ENCODE results near the gene TRPM5.
"Not testable (repeated sequence)": the region's sequence is repeated elsewhere in the genome, so short reads cannot be mapped to it uniquely, and the experiment has no call there.

TRPM5 gene, protein sequence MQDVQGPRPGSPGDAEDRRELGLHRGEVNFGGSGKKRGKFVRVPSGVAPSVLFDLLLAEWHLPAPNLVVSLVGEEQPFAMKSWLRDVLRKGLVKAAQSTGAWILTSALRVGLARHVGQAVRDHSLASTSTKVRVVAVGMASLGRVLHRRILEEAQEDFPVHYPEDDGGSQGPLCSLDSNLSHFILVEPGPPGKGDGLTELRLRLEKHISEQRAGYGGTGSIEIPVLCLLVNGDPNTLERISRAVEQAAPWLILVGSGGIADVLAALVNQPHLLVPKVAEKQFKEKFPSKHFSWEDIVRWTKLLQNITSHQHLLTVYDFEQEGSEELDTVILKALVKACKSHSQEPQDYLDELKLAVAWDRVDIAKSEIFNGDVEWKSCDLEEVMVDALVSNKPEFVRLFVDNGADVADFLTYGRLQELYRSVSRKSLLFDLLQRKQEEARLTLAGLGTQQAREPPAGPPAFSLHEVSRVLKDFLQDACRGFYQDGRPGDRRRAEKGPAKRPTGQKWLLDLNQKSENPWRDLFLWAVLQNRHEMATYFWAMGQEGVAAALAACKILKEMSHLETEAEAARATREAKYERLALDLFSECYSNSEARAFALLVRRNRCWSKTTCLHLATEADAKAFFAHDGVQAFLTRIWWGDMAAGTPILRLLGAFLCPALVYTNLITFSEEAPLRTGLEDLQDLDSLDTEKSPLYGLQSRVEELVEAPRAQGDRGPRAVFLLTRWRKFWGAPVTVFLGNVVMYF (N-terminal part only)

DNA sequence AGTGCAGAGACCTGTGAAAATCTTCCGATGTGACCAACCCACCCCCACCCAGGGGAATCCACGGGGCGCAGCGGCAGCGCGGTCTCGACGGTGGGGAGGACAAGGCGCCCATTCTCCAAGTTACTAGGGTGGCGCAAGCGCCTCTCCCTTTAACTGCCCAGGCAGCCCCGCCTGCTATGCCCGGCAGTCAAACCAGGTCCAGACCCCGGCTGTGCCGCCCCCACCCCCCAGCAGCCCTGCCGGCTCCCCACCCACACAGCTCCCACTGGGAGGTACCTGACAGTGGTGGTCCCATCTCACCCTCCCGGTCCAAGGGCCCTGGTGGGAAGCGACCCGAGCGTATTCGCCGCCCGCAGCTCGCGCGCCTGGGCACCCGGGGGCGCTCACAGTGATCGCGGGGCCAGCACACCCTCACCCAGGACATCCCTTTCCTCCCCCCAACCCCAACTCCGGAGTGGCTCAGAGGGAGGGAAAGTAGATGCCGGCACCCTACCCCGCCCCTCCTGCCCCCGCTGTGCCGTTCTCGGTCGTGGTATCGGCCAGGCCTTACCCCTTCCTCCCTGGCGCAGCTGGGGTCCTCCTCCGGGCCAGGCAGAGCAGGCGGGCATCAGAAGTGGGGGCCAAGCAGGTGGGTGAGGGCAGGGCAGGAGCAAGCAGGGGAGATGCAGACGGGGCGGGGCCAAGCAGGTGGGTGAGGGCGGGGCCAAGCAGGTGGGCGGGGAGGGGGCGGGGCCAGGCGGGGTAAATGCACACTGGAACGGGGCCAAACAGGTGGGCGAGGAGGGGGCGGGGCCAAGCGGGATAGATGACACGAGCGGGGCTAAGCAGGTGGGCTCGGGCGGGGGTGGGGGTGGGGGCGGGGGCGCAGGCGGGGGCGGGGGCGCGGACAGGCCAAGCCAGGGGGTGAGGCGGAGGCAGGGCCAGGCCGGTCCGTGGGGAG is at the start of gene TRPM5:
TSS of gene TRPM5 (minus strand) at position 634 of the 940 bp plus-strand sequence. CDS start 21,478 bp downstream, outside the sequence.
- peak; percentile 83 for DNase-seq

DNA sequence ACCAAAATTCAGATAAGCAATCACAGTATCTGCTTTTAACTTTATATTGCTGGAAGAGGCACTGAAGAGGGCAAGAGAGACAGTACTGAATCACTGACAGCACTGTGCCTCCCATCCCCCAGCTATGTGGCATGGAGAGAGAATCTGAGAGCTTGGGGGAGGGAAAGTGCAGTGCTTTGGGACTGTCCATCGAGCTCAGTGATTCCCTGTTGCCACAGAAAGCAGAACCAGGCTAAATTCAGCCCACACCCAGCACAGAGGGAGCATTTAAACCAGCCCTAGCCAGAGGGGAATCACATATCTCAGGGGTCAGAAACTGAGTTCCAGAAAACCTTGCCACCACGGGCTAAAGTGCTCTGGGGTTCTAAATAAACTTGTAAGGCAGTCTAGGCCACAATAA is 44.8 kb upstream of the TRPM5 start:
- DNase-seq, result no peak

DNA sequence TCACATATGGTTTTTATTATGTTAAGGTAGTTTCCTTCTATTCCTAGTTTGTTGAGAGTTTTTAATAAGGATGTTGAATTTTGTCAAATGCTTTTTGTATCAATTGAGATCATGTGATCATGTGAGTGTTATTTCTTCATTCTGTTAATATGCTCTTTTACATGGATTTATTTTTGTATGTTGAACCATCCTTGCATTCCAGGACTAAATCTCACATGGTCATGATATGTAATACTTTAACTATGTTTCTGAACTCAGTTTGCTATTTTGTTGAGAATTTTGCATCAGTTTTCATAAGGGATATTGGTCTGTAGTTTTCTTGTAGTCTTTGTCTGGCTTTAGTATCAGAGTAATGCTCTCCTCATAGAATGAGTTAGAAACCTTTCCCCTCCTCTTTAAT is 43.7 kb upstream of the TRPM5 start:
- DNase-seq, result no peak

DNA sequence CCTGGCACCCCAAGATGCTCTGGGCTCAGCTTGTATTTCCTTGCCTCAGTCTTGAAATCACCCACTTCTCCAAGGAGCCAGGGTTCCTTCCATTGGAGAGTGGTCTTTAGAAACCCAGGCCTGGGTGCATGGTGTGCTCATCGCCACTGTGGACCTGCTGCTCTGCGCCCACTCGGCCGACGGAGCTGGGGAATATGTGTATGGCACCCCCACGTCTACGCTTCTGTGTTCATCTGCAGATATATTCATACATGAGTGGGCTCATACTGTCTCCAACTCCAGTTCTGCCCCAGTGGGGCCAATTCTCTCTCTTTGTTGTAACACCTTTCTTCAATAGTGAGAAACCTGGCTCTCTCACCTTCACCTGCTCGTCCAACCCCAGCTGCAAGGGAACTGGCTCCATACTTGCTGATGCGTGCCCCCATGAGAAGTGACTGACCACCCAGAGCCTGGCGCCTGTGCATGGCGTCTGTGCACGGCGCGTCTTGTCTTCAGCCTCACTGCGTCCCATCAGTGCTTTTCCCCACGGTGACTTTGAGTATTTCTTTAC is 40.3 kb upstream of the TRPM5 start:
- DNase-seq, result no peak

DNA sequence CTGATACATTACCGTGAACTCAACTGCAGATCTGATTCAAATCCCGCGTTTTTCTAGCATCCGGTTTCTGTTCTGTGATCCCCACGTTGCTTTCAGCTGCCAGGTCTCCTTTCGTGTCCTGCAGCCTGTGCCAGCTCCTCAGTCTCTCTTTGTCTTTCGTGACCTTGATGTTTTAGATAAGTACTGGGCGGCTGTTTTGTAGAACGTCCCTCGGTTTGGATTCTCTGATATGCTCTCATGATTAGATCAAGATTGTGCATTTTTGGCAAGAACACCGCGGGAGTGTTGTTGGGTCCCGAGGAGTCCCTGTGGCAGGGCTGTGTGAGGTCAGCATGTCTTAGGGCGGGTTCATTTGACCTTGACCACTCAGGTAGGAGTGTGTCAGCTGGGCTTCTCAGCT is 39.1 kb upstream of the TRPM5 start:
- DNase-seq, result no peak

DNA sequence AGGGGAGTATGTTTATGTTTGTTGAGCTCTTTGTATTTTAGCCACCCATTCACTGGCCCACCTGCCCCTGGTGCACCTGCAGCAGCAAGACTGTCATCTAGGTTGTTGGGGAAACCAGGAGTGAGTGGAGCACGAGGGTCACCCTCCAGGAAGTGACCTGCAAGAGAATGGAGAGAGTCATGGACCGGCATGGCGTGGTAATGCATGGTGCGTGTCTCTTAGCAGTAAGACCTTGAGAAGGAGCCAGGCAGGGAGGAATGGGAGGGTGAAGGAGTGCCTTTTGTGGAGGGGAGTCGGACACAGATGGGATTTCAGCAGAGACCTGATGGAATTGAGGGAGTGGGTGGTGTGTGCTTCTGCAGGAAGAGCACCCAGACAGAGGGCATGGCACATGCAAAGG is 38.4 kb upstream of the TRPM5 start:
- DNase-seq, result no peak

DNA sequence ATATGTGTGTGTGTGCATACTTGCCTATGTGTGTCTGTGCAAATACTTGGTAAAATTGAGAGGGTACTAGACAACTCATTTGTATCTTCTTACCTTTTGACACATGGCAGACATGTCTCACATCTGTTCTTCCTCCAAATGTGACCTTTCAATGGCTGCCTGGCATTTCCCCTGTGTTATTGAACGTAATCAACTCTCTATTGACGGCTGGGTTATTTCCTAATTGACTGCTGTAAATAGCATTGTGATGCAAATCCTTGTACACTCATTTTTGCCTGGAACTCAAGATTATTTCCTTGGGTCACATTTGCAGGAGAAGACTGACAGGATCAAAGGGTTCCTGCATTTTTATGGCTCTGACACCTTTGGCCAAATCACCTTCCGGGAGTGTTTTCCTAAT is 37.9 kb upstream of the TRPM5 start:
- no peak for DNase-seq

DNA sequence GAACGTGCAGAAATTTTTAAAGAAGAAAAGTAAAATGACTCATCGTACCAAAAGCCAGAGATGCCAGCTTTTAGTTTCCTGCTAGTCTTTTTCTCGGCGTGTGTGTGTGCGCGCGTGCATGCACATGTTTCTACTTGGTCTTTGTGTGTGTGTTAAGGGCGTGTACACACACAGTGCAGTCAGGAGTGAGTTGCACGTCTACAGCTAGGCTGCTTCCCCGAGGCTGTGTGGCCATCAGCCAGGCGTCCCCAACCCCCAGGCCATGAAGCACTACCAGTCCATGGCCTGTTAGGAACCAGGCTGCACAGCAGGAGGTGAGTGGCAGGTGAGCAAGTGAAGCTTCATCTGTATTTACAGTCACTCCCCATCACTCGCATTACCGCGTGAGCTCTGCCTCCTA is 36.9 kb upstream of the TRPM5 start:
- DNase-seq, result no peak

DNA sequence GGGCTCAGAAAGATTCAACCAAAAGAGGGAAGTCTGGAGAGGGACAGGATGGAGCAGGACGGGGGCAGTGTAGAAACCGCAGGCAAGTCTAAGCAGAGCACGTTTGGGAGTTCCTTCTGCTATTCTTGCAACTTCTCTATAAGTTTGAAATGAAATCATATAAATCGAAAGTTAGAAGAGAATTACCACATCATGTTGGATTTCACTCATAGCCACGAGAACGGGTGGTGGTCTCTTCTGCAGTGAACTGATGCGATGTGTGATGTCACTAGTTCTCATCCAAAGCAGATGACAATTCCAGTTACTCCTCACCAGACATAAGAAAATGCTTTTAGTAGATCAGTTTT is 36.5 kb upstream of the TRPM5 start:
- DNase-seq, result no peak

DNA sequence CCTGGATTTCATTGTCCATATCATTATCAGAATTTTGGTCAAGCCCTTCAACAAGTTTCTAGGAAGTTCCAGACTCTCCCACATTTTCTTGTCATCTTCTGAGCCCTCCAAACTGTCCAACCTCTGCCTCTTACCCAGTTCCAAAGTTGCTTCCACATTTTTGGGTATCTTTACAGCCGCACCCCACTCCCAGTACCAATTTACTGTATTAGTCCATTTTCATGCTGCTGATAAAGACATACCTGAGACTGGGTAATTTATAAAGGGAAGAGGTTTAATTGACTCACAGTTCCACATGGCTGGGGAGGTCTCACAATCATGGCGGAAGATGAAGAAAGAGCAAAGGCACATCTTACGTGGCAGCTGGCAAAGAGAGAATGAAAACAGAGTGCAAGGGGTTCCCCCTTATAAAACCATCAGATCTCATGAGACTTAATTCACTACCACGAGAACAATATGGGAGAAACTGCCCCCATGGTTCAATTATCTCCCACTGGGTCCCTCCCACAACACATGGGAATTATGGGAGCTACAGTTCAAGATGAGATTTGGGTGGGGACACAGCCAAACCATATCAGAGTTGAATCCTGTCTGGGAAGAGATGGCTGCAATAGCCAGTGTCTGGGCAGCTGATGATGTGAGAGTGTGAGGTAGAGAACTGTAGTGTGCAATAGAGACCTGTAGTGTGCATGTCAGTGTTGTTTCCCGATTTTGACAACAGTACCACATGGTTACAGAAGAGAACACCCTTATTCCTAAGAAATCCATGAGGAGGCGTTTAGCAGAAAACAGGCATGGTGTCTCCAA is 36.0 kb upstream of the TRPM5 start:
- not testable (repeated sequence) for DNase-seq

DNA sequence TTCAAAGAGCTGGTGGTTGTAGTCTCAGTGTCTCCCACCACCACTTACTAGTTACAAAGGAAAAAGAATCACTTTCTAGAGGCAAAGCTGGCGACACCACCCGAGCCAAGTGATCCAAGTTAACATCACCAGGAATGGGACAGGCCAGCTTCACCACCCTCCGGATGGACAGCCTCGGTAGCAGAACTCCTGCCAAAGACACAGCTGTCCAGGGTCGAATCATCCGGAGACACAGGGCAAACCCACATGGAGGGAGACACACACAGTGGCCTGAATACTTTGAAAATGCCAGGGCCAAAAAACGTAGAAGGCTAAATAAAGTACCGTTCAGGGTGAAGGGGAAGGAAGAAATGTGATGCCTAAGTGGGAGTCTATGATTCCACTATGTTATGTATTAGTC is 33.6 kb upstream of the TRPM5 start:
- no peak for DNase-seq

DNA sequence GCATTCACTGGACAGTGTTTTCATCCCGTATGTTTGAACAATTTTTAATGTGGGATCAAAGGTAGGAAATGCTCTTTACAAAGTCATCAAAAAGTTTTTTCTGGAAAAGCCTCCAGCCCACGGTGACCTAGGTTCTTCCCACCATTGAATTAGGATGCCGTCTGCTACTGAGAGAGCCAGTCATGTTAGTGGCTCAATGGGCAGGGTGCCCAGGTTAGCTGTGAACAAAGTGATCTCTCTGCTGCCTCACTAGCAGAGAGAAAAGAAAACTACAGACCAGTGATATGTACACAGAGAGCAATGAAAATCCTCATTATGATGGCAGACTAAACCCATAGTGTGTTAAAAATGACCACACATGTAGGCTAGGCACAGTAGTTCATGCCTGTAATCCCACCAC is 32.9 kb upstream of the TRPM5 start:
- DNase-seq, result no peak

DNA sequence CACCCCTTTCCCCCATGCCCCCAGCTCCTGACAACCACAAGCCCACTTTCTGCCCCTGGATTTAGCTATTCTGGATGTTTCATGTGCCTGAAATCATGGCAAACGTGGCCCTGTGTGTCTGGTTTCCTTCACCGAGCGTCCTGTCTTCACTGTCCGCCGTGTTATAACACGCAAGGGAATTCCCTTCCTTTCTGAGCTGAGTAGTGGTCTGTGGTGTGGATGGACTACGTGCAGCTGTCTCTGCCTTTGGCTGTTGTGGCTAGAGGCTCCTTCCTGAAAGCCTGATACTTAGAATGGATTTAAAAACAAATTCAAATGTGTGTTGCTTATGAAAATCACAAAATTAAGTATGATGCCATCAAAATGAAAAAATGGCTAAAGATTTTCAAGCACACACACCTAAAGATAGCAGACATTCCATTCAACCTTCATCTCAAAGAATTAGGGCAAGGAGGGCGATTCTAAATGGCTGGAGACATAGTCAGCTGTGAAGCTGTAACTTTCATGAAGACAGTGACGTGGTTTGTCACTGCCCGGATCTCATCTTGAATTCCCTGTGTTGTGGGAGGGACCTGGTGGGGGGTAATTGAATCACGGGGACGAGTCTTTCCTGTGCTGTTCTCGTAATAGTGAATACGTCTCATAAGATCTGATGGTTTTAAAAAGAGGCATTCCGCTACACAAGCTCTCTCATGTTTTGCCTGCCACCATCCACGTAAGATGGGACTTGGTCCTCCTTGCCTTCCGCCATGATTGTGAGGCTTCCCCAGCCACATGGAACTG is 31.0 kb upstream of the TRPM5 start:
- DNase-seq, result no peak

DNA sequence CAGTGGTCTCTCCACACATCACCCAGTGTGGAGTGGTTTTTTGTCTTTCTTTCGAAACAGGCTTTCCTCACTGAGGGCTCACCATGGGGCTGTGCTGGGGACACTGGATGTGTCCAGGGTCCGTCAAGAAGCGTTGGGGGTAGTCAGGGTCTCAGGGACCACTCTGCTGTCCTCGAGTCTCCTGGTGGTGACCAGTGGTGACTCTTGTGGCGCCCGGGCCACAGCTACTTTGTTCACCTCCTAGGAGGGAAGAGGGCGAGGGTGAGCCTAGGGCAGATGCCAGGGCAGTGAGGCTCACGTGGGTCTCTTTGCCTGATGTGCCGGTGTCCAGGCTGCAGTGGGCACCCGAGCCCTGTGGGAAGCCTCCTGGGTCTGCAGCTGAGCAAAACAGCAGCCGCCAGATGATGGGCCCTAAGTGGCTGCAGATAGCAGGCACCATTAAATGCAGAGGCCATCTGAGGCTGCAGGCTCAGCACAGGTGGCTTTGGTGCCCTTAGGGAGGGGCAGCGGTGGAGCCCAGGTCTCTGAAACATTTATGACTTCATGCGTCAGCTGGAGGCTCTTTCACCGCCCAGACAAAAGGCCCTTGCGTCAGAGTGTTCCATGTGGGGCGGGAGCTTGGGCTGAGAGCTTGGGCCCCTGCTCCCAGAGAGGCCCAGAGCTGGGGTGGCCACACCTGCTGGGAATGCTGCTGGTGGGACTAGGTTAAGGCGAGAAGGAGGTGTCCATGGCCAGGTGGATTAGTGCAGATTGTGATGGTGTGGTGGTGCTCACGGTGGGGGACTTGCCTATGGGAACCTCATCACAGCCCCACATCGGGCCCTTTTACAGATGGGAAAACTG is 30.0 kb upstream of the TRPM5 start:
- DNase-seq, result no peak

DNA sequence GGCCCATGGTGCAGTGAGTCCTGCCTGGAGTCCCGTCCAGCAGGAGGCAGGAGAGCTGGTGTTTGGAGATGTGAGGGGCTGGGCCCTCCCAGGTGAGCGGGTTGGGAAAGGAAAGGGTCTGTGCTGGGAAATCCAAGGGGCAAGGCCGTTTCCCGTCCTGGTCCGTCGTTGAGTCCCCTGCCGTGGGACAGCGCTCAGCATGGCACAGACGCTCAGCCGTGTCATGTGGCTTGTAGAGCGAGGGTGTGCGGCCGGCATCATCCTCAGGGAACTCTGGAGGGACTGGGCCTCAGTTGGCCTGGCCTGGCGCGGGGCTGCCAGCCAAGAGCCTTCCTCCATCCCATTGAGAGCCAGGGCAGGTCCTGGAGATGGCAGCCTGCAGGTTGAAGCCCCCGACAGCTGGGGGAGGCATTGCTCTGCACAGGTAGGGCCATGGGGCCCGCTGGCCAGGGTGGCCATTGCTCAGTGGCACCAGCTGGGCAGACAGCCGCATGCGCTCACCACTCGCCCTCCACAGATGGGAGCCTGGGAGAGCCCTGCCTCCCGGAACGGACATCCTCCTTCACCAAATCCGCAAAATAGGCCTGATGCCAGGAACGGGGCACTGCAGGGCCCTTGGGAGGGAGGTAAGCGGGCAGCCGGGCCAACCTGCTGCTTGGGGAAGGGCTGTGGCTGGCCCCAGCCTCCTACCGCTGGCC is 29.2 kb upstream of the TRPM5 start:
- no peak for DNase-seq

DNA sequence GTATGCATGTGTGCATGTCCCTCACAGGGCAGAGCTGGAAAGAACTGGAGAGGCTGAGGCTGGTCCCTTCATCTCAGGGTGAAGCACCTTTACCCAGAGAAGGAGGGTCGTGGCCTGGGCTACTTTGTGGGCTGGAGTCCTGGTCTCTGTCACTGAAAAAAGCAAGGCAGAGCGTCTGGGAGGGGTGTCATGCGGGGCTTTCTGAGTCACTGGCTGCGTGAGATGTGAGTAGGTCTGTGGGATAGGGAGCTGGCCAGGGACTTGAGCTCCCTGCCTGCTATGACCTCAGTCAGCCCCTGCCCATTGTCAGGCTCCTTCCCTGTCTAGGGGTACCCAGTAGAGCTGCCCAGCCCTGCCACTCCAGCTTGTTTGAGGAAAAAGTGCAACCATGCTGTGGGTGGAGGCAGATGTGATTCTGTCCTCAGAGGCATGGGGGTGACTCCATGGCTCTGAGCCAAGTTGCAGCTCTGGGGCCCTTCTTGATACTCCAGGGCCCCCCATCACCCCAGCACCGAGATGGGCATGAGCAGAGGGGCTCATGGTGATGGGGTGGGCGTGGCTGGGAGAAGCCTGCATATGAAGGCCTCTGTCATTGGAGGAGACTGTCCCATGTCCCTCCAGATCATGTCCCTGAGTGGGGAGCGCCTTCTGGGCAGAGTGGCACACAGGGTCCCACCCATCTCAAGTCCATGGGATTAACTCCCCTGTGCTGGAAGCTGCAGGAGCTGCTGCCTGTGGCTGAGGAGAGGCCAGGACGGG is 28.3 kb upstream of the TRPM5 start:
- no peak for DNase-seq

DNA sequence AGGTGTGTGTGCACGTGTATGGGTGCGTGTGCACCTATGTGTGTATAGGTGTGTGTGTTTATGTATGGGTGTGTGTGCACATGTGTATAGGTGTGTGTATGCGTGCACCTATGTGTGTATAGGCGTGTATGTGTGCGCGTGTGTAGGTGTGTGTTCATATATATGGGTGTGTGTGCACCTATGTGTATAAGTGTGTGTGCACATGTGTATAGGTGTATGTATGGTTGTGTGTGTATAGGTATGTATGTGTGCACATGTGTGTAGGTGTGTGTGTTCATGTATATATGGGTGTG is 27.4 kb upstream of the TRPM5 start:
- DNase-seq, result no peak

DNA sequence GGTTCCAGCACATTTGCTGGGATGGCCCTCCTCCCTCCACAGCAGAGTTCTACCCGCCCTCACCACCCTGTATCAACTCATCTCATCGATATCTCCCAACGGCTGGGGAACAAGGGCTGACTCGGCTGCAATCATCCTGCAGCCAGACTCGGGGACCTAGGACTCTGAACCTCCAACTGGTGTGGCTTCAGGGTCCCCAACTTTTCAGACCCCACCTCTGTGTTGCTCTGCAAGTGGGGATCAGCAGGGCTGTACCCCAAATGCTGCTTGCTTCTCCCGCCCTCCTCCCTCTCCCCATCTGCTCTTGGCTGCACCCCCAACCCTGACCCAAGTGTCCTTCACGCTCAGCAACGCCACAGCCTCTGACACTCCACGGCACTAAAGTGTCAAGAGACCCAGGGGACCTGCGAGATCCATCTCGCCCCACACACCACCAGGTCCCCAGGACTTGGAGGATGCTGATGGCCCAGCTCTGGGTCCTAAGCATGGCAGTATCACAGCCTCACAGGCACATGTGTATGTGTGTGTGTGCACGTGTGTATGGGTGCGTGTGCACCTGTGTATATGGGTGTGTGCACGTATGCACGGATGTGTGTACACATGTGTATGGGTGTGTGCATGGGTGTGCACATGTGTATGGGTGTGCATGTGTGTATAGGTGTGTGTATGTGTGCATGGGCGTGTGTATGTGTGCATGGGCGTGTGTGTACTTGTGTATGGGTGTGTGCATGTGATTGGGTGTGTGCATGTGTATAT is 26.9 kb upstream of the TRPM5 start:
- DNase-seq, result no peak

All from activated T-cell treated with anti-CD3 and anti-CD28 coated beads for 4 hours (primary cell).